Ishikawa (cell line): ENCODE results near the gene ARHGEF10L.

Source experiments
- CREB1 ChIP-seq: IDR thresholded peaks from 2 replicates; pipeline ENCODE4 v1.6.1; 2012; ENCODE audit warnings: low read depth
- EP300 ChIP-seq: IDR thresholded peaks from 2 replicates; pipeline ENCODE4 v1.6.1; 2012; ENCODE audit warnings: borderline replicate concordance
- FOXM1 ChIP-seq: IDR thresholded peaks from 2 replicates; pipeline ENCODE4 v1.6.1; 2012; ENCODE audit warnings: low read depth, borderline replicate concordance
- RAD21 ChIP-seq: IDR thresholded peaks from 2 replicates; pipeline ENCODE4 v1.6.1; 2012; ENCODE audit warnings: low read depth
- TAF1 ChIP-seq: IDR thresholded peaks from 2 replicates; pipeline ENCODE4 v1.6.1; 2012; ENCODE audit warnings: low read depth, mild to moderate bottlenecking
- TCF12 ChIP-seq: IDR thresholded peaks from 2 replicates; pipeline ENCODE4 v1.6.1; 2012; ENCODE audit warnings: low read depth
- YY1 ChIP-seq: IDR thresholded peaks from 2 replicates; pipeline ENCODE4 v1.6.1; 2012; ENCODE audit warnings: low read depth
- TF ChIP-seq, protein P1 (sequence below): IDR thresholded peaks from 2 replicates; pipeline ENCODE4 v1.6.1; 2012; ENCODE audit warnings: low read depth, mild to moderate bottlenecking
- TF ChIP-seq, protein P2 (sequence below): IDR thresholded peaks from 2 replicates; pipeline ENCODE4 v1.6.1; 2012

DNA sequence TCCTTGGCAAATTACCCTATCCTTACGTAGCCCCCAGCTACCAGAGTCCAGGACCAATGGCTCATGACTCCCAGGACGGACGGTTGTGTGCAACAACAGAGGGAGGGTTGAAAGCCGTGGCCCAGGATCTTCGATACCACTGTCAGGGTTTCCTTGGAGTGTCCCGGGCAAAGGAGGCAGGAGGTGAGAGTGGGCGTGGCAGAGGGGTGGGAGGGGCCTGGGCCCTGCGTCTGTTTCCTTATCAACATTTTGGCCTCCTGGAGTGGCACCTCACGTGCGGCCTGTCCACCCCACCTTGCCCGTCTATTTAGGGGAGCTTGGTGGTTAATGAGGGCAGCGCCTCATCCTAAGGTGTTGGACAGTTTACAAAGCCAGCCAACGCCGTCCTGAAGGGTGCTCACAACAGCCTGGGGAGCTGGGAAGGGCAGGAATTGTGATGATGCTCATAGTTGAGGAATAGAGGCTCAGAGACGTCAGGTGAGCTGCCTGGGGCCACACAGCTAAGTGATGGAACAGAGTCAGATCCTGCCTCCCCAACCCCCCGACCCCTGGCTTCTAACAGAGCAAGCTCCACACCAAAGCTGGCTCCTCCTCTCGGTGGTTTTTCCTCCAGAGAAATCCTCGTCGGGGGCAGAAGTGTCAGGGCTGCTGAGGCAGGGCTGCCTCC lies 17.4 kb upstream of the ARHGEF10L start:
- no peak for TF ChIP-seq YY1
- TF ChIP-seq, protein P1, sequence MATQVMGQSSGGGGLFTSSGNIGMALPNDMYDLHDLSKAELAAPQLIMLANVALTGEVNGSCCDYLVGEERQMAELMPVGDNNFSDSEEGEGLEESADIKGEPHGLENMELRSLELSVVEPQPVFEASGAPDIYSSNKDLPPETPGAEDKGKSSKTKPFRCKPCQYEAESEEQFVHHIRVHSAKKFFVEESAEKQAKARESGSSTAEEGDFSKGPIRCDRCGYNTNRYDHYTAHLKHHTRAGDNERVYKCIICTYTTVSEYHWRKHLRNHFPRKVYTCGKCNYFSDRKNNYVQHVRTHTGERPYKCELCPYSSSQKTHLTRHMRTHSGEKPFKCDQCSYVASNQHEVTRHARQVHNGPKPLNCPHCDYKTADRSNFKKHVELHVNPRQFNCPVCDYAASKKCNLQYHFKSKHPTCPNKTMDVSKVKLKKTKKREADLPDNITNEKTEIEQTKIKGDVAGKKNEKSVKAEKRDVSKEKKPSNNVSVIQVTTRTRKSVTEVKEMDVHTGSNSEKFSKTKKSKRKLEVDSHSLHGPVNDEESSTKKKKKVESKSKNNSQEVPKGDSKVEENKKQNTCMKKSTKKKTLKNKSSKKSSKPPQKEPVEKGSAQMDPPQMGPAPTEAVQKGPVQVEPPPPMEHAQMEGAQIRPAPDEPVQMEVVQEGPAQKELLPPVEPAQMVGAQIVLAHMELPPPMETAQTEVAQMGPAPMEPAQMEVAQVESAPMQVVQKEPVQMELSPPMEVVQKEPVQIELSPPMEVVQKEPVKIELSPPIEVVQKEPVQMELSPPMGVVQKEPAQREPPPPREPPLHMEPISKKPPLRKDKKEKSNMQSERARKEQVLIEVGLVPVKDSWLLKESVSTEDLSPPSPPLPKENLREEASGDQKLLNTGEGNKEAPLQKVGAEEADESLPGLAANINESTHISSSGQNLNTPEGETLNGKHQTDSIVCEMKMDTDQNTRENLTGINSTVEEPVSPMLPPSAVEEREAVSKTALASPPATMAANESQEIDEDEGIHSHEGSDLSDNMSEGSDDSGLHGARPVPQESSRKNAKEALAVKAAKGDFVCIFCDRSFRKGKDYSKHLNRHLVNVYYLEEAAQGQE: no peak
- TF ChIP-seq, protein P2, sequence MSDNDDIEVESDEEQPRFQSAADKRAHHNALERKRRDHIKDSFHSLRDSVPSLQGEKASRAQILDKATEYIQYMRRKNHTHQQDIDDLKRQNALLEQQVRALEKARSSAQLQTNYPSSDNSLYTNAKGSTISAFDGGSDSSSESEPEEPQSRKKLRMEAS: no peak
- TF ChIP-seq EP300: no peak
- no peak for TF ChIP-seq RAD21
- no peak for TF ChIP-seq CREB1
- TF ChIP-seq TAF1: no peak
- no peak for TF ChIP-seq FOXM1
- no peak for TF ChIP-seq TCF12
